ENCODE results near the gene FXR2. TPM values are rescaled to one million over a fixed set of nuclear protein-coding genes. Genes with fewer than 3 reads are reported as not detected.

Gene FXR2
- total and polyA plus RNA-seq, 10 of the 15 experiments (the other 5 are each of a cell fraction or from before 2014, with no cell fraction given): 1.6 to 33.3 (median 22.0) TPM

DNA sequence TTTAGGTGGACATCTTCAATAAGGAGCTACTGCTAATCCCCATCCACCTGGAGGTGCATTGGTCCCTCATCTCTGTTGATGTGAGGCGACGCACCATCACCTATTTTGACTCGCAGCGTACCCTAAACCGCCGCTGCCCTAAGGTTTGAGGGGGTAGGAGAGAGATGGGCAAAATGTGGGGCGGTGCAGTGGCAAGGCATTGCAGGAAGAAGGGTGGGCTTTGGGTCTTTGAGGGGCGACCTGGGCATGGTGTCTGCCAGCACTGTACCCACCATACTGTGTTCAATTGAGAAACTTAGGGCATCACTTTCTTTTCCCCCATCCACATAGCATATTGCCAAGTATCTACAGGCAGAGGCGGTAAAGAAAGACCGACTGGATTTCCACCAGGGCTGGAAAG, 44.3 kb downstream of the FXR2 start (continued):
- TF ChIP-seq, protein P1, sequence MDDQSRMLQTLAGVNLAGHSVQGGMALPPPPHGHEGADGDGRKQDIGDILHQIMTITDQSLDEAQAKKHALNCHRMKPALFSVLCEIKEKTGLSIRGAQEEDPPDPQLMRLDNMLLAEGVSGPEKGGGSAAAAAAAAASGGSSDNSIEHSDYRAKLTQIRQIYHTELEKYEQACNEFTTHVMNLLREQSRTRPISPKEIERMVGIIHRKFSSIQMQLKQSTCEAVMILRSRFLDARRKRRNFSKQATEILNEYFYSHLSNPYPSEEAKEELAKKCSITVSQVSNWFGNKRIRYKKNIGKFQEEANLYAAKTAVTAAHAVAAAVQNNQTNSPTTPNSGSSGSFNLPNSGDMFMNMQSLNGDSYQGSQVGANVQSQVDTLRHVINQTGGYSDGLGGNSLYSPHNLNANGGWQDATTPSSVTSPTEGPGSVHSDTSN (IDR thresholded peaks at IDR 0.05; ENCODE audit: insufficient replicate concordance, low read depth, low read length): no peak
- no peak for TF ChIP-seq RAD51 (IDR thresholded peaks at IDR 0.05)
- TF ChIP-seq MTA2 (IDR thresholded peaks at IDR 0.05; ENCODE audit: low read depth): no peak
- TF ChIP-seq, protein P2, sequence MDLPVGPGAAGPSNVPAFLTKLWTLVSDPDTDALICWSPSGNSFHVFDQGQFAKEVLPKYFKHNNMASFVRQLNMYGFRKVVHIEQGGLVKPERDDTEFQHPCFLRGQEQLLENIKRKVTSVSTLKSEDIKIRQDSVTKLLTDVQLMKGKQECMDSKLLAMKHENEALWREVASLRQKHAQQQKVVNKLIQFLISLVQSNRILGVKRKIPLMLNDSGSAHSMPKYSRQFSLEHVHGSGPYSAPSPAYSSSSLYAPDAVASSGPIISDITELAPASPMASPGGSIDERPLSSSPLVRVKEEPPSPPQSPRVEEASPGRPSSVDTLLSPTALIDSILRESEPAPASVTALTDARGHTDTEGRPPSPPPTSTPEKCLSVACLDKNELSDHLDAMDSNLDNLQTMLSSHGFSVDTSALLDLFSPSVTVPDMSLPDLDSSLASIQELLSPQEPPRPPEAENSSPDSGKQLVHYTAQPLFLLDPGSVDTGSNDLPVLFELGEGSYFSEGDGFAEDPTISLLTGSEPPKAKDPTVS (IDR thresholded peaks at IDR 0.05; ENCODE audit: low read depth, low read length): no peak
- TF ChIP-seq SMAD1 (IDR thresholded peaks at IDR 0.05; ENCODE audit: low read depth, partially characterized antibody): no peak
- TF ChIP-seq GABPA (IDR thresholded peaks at IDR 0.05; ENCODE audit: low read depth): no peak
- TF ChIP-seq DPF2 (IDR thresholded peaks at IDR 0.05): no peak
- TF ChIP-seq, protein P3, sequence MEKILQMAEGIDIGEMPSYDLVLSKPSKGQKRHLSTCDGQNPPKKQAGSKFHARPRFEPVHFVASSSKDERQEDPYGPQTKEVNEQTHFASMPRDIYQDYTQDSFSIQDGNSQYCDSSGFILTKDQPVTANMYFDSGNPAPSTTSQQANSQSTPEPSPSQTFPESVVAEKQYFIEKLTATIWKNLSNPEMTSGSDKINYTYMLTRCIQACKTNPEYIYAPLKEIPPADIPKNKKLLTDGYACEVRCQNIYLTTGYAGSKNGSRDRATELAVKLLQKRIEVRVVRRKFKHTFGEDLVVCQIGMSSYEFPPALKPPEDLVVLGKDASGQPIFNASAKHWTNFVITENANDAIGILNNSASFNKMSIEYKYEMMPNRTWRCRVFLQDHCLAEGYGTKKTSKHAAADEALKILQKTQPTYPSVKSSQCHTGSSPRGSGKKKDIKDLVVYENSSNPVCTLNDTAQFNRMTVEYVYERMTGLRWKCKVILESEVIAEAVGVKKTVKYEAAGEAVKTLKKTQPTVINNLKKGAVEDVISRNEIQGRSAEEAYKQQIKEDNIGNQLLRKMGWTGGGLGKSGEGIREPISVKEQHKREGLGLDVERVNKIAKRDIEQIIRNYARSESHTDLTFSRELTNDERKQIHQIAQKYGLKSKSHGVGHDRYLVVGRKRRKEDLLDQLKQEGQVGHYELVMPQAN (conservative IDR thresholded peaks at IDR 0.05): no peak
